Measurements from ENCODE around the gene TMEM101.
"Not testable (repeated sequence)": the region's sequence is repeated elsewhere in the genome, so short reads cannot be mapped to it uniquely, and the experiment has no call there.

Gene TMEM101

GRCh38 chr17:43962479-43962878 lies 52.3 kb downstream of the TMEM101 start:
- no peak for DNase-seq (ENCODE audit: low read depth)
- no peak overlapping the region for H3K4me3 ChIP-seq (ENCODE audit: control insufficient read depth, low read depth, low read length)

GRCh38 chr17:43961954-43962353 lies 52.8 kb downstream of the TMEM101 start:
- no peak for DNase-seq (ENCODE audit: low read depth)
- H3K4me3 ChIP-seq (ENCODE audit: control insufficient read depth, low read depth, low read length) = no peak overlapping the region
- TF ChIP-seq CTCF (IDR thresholded peaks at IDR 0.05; ENCODE audit: control insufficient read depth, insufficient read depth, low read depth, low read length, missing control alignments) = no peak

More at GRCh38 chr17:43962479-43962878, 52.3 kb downstream of the TMEM101 start:
- no peak for TF ChIP-seq CTCF (IDR thresholded peaks at IDR 0.05; ENCODE audit: control insufficient read depth, insufficient read depth, low read depth, low read length, missing control alignments)

GRCh38 chr17:43961292-43961691 lies 53.5 kb downstream of the TMEM101 start:
- not testable (repeated sequence) for H3K4me3 ChIP-seq (ENCODE audit: control insufficient read depth, low read depth, low read length); DNase-seq (ENCODE audit: low read depth)

Measured in AG09309 (cell line).